ENCODE results near the gene CSNK1G3. TPM values are rescaled to one million over a fixed set of nuclear protein-coding genes. Genes with fewer than 3 reads are reported as not detected.

The CSNK1G3 gene
- total and polyA plus RNA-seq, 2 of the 4 experiments (the other 2 are of a cell fraction): 16.4 to 26.2 TPM

- Histone ChIP-seq H2BK15ac (ENCODE audit: low read depth, low read length) (no peak overlapping the region), H2AFZ (replicated peaks; ENCODE audit: low read length, poor library complexity) (no peak overlapping the region), H3K18ac (ENCODE audit: low read depth, low read length) (no peak overlapping the region), H3K36me3 (ENCODE audit: control insufficient read depth, insufficient read depth, low read length) (no peaks in the 10 kb centered on the region), H3K9me3 (ENCODE audit: control insufficient read depth, insufficient read depth, low read length) (no peaks in the 10 kb centered on the region), H3K79me1 (ENCODE audit: low read depth in 1 of 2, low read length in 2 of 2) (no peaks in the 10 kb centered on the region), H4K20me1 (ENCODE audit: insufficient read depth, low read length) (no peaks in the 10 kb centered on the region), H3K9ac (ENCODE audit: low read depth, low read length) (no peak overlapping the region), H3K23ac (ENCODE audit: low read depth, low read length) (no peak overlapping the region), H3K27ac (ENCODE audit: insufficient read depth, low read length) (no peak overlapping the region), H4K8ac (ENCODE audit: low read depth in 2 of 2, low read length in 2 of 2) (no peak overlapping the region), H4K5ac (ENCODE audit: low read depth, low read length) (no peak overlapping the region), H3K14ac (replicated peaks; ENCODE audit: low read depth, low read length) (no peak overlapping the region), H2BK120ac (ENCODE audit: low read depth, low read length) (no peak overlapping the region), H3K4me3 (ENCODE audit: insufficient read depth, low read depth, low read length) (no peak overlapping the region), H2AK5ac (ENCODE audit: low read depth, low read length) (no peak overlapping the region), H2BK5ac (ENCODE audit: low read depth, low read length, poor library complexity, severe bottlenecking) (no peak overlapping the region), H3K4me2 (ENCODE audit: low read depth, low read length) (no peak overlapping the region), H2BK20ac (ENCODE audit: low read depth, low read length) (no peak overlapping the region), H3K4me1 (ENCODE audit: control insufficient read depth, insufficient read depth, low read length) (no peaks in the 10 kb centered on the region), H2AK9ac (replicated peaks; ENCODE audit: low read depth, low read length, poor library complexity) (no peak overlapping the region), H3K27me3 (ENCODE audit: control insufficient read depth, insufficient read depth, low read length) (no peaks in the 10 kb centered on the region; the same call in 1 of the 2 replicates), H3K4ac (ENCODE audit: low read depth, low read length) (no peak overlapping the region), H4K91ac (ENCODE audit: insufficient read depth, low read depth, low read length) (no peak overlapping the region), H3K56ac (ENCODE audit: extremely low read depth, insufficient read depth, low read length) (no peak overlapping the region), H3K9me1 (ENCODE audit: insufficient read depth, low read length) (no peaks in the 10 kb centered on the region)
- ChIA-PET CTCF (no interaction called here), POLR2A (ENCODE audit: unreplicated experiment) (no interaction called here)
- in situ Hi-C loops (cut with MboI; ENCODE audit: low sequenced_read_pairs): no loop called here
- no TSS peak for BruUV-seq (replicated peaks)
- TF ChIP-seq CEBPB (IDR thresholded peaks at IDR 0.05; ENCODE audit: low read depth, low read length) (no peak), FOS (IDR thresholded peaks at IDR 0.05; ENCODE audit: low read depth, low read length) (no peak), CHD1 (IDR thresholded peaks at IDR 0.05; ENCODE audit: low read depth, low read length) (no peak)
- no peak for ATAC-seq (ENCODE audit: low read depth)
- no CpG with 5 or more reads among the region's 1 CpG for WGBS, 2 experiments (ENCODE audit: extremely low coverage in 2 of 2, insufficient read length in 1 of 2)
- intact Hi-C loops (cut with micrococcal nuclease): no loop called here
- dilution Hi-C loops (cut with HindIII; ENCODE audit: low sequenced_read_pairs, unreplicated experiment): no loop called here
- DNase-seq: no peak
These were observed 135.1 kb downstream of the CSNK1G3 start for GRCh38 chr5:123647066-123647465.

All from IMR-90 (cell line).